Suprapubic skin (tissue), 4 donors: Measurements from ENCODE around the gene PGAM1.

Experiments used
- POLR2A ChIP-seq, 2 donors: fragments of 450-650 bp; IDR thresholded peaks; one replicate each; pipeline ENCODE4 v1.6.1; 2017; ENCODE audit warnings: antibody characterized with exemption in 2 of 2, mild to moderate bottlenecking in 2 of 2, moderate library complexity in 2 of 2
- POLR2AphosphoS5 ChIP-seq, 3 donors: sonication (generic); formaldehyde crosslinking; IDR thresholded peaks; one replicate each; pipeline ENCODE4 v1.6.1; 2017; ENCODE audit warnings: antibody characterized with exemption in 3 of 3
- TF ChIP-seq, protein P1 (sequence below), 2 donors: fragments of 200-600 bp in 1 of 2; fragments of 450-650 bp in 1 of 2; sonication (generic) in 1 of 2; IDR thresholded peaks; one replicate each; pipeline ENCODE4 v1.5.1; 2016 to 2019; ENCODE audit warnings: antibody characterized with exemption in 2 of 2, mild to moderate bottlenecking in 1 of 2, moderate library complexity in 1 of 2

DNA sequence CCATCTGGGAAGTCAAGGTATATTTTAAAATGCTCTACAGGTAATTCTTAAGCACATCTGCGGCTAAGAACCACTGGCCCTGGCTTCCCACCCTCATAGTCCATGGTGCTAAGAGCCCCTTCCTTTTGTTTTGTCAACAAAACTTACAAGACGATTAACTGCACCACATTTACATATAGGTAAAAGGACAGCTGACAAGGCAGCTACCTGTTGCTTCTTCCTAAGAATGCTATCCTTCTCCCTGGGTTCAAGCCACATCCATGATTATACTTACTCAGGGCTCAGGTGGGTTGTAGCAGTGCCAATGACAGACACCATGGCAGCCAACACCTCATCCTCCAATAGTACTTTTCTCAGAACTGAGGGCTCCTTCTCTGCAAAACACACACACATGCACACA lies 36.3 kb downstream of the PGAM1 start:
- TF ChIP-seq, protein P1, sequence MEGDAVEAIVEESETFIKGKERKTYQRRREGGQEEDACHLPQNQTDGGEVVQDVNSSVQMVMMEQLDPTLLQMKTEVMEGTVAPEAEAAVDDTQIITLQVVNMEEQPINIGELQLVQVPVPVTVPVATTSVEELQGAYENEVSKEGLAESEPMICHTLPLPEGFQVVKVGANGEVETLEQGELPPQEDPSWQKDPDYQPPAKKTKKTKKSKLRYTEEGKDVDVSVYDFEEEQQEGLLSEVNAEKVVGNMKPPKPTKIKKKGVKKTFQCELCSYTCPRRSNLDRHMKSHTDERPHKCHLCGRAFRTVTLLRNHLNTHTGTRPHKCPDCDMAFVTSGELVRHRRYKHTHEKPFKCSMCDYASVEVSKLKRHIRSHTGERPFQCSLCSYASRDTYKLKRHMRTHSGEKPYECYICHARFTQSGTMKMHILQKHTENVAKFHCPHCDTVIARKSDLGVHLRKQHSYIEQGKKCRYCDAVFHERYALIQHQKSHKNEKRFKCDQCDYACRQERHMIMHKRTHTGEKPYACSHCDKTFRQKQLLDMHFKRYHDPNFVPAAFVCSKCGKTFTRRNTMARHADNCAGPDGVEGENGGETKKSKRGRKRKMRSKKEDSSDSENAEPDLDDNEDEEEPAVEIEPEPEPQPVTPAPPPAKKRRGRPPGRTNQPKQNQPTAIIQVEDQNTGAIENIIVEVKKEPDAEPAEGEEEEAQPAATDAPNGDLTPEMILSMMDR (IDR thresholded peaks at IDR 0.05), result no peak
- no peak for TF ChIP-seq POLR2A (IDR thresholded peaks at IDR 0.05)
- no peak for TF ChIP-seq POLR2AphosphoS5 (IDR thresholded peaks at IDR 0.05)
